Caco-2 (cell line): ENCODE results near the gene MAP2K5. TPM values are rescaled to one million over a fixed set of nuclear protein-coding genes. Genes with fewer than 3 reads are reported as not detected.

Experiments
- BruUV-seq: library from RNA; stranded (reverse); fragments of 400-500 nt; replicated peaks from 2 replicates; lab custom pipeline; 2021; lab: Mats Ljungman, UMichigan
- CTCF ChIA-PET: fragments of 300-600 bp; sonication (Branson Sonifier 250); formaldehyde crosslinking; loops from one replicate; lab custom pipeline; 2022; ENCODE audit warnings: antibody characterized with exemption; lab: Charles Lee
- POLR2A ChIA-PET: fragments of 300-600 bp; sonication (Branson Sonifier 250); formaldehyde crosslinking; loops from one replicate; lab custom pipeline; 2022; ENCODE audit warnings: antibody characterized with exemption; lab: Charles Lee
- DNase-seq, 2 experiments: peaks; one replicate each; pipeline versions ENCODE4 v3.0.0 to v3.0.0-alpha.2; 2020 to 2022
- H3K27me3 ChIP-seq: replicated peaks from 2 replicates; pipeline ENCODE4 v1.6.0; 2011; ENCODE audit warnings: low read length; ENCODE audit not compliant: control insufficient read depth, insufficient read depth
- H3K36me3 ChIP-seq: 2 replicates; pipeline ENCODE4 v1.5.1; 2011; ENCODE audit warnings: low read length; ENCODE audit not compliant: control insufficient read depth, insufficient read depth
- H3K4me1 ChIP-seq: fragments of 250-450 bp; sonication (Bioruptor Pico); 2 replicates; pipeline ENCODE4 v1.5.1; 2020; ENCODE audit warnings: mild to moderate bottlenecking
- H3K4me3 ChIP-seq: 2 replicates; pipeline ENCODE4 v1.5.1; 2011; ENCODE audit warnings: low read depth, mild to moderate bottlenecking, control low read depth, low read length
- H3K9me3 ChIP-seq: fragments of 250-450 bp; sonication (Bioruptor Pico); 2 replicates; pipeline ENCODE4 v1.5.1; 2020; ENCODE audit warnings: mild to moderate bottlenecking, moderate library complexity
- H3K27ac Mint-ChIP-seq: one replicate; pipeline ENCODE4 v1.8.0; 2022; ENCODE audit warnings: mixed read lengths; ENCODE audit not compliant: unreplicated experiment
- H3K27me3 Mint-ChIP-seq: one replicate; pipeline ENCODE4 v1.8.0; 2022; ENCODE audit warnings: mixed read lengths; ENCODE audit not compliant: insufficient read depth, unreplicated experiment
- H3K36me3 Mint-ChIP-seq: one replicate; pipeline ENCODE4 v1.8.0; 2022; ENCODE audit warnings: mild to moderate bottlenecking, mixed read lengths; ENCODE audit not compliant: insufficient read depth, unreplicated experiment
- H3K4me1 Mint-ChIP-seq: one replicate; pipeline ENCODE4 v1.8.0; 2022; ENCODE audit warnings: low read depth, mixed read lengths; ENCODE audit not compliant: unreplicated experiment
- H3K4me3 Mint-ChIP-seq: one replicate; pipeline ENCODE4 v1.8.0; 2022; ENCODE audit warnings: mild to moderate bottlenecking, moderate library complexity, mixed read lengths; ENCODE audit not compliant: unreplicated experiment
- H3K9me3 Mint-ChIP-seq: one replicate; pipeline ENCODE4 v1.8.0; 2022; ENCODE audit warnings: mixed read lengths; ENCODE audit not compliant: unreplicated experiment
- intact Hi-C: fragments of 100-400 bp; cut with micrococcal nuclease; formaldehyde crosslinking; loops from one replicate; pipeline ENCODE4 v1.10.0; 2022; ENCODE audit not compliant: unreplicated experiment
- total RNA-seq: library from RNA; stranded (reverse); gene quantifications from 2 replicates; pipeline ENCODE4 v1.2.3, GENCODE V29; 2022
- TF ChIP-seq, protein P1 (sequence below), 2 experiments: fragments of 200-600 bp in 1 of 2; IDR thresholded peaks; 1 replicate in 1 of 2; 2 replicates in 1 of 2; pipeline versions ENCODE4 v1.5.1 to v1.8.0; 2011 to 2022; ENCODE audit warnings: antibody characterized with exemption in 1 of 2, control low read depth in 1 of 2, inconsistent platforms in 1 of 2, low read depth in 1 of 2, low read length in 1 of 2, mild to moderate bottlenecking in 1 of 2, moderate library complexity in 1 of 2; ENCODE audit not compliant: insufficient read depth in 1 of 2, severe bottlenecking in 1 of 2, unreplicated experiment in 1 of 2

MAP2K5 gene
- total RNA-seq, 1 experiment from 2014 or later, result 12.2 TPM

DNA sequence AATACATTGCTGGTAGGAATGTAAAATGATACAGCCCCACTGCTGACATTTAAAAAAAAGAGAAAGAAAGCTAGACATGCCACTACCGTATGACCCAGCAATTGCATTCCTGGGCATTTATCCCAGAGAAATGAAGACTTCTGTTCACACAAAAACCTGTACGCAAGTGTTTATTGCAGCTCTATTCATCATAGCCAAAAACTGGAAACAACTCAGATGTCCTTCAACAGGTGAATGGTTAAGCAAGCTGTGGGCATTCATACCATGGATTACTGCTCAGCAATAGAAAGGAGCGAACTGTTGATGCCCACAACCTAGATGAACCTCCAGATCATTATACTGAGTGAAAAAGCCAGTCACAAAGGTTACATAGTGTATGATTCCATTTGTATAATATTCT lies 132.5 kb downstream of the MAP2K5 start:
- Histone ChIP-seq H3K36me3 (no peaks in the 10 kb centered on the region), H3K9me3 (0 out of 2 replicates have a peak, but pooled peaks cover 3% of the 10 kb centered on the region), H3K27me3 (no peaks in the 10 kb centered on the region), H3K4me3 (no peak overlapping the region), H3K4me1 (no peaks in the 10 kb centered on the region)
- Mint-ChIP-seq H3K9me3 (no peaks in the 10 kb centered on the region), H3K27ac (no peak overlapping the region), H3K27me3 (no peaks in the 10 kb centered on the region), H3K4me1 (no peaks in the 10 kb centered on the region), H3K4me3 (no peak overlapping the region), H3K36me3 (no peaks in the 10 kb centered on the region)
- CTCF ChIA-PET, result no interaction called here
- intact Hi-C loops, result no loop called here
- TF ChIP-seq, protein P1, sequence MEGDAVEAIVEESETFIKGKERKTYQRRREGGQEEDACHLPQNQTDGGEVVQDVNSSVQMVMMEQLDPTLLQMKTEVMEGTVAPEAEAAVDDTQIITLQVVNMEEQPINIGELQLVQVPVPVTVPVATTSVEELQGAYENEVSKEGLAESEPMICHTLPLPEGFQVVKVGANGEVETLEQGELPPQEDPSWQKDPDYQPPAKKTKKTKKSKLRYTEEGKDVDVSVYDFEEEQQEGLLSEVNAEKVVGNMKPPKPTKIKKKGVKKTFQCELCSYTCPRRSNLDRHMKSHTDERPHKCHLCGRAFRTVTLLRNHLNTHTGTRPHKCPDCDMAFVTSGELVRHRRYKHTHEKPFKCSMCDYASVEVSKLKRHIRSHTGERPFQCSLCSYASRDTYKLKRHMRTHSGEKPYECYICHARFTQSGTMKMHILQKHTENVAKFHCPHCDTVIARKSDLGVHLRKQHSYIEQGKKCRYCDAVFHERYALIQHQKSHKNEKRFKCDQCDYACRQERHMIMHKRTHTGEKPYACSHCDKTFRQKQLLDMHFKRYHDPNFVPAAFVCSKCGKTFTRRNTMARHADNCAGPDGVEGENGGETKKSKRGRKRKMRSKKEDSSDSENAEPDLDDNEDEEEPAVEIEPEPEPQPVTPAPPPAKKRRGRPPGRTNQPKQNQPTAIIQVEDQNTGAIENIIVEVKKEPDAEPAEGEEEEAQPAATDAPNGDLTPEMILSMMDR (IDR thresholded peaks at IDR 0.05; ENCODE audit: insufficient read depth in 1 of 2, low read depth in 1 of 2, low read length in 1 of 2, severe bottlenecking in 1 of 2, unreplicated experiment in 1 of 2), result no peak
- BruUV-seq, result no TSS peak
- POLR2A ChIA-PET, result no interaction called here
- DNase-seq, result no peak

DNA sequence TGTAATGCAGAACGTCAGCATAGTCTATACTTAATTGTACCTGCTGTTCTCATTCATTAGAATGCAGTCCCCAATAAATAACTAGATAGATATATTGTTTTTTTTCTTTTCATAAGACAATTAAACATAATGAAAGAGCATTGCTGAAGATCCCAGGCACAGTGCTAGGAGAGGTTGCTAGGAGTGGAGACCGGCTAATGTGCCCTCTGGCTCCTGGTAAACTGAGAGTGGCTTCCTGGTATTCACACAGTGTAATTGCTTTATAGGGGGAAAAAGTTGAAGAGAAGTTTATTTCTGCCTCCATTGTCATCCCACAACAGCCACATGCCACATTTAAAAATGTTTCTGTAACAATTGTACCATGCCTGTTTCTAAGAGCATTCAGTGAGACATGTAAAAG lies 135.6 kb downstream of the MAP2K5 start:
- Mint-ChIP-seq H3K27ac (no peak overlapping the region), H3K36me3 (no peaks in the 10 kb centered on the region), H3K27me3 (no peaks in the 10 kb centered on the region), H3K4me3 (no peak overlapping the region), H3K4me1 (no peaks in the 10 kb centered on the region), H3K9me3 (no peaks in the 10 kb centered on the region)
- TF ChIP-seq, protein P1 (IDR thresholded peaks at IDR 0.05; ENCODE audit: insufficient read depth in 1 of 2, low read depth in 1 of 2, low read length in 1 of 2, severe bottlenecking in 1 of 2, unreplicated experiment in 1 of 2), result no peak
- BruUV-seq, result no TSS peak
- intact Hi-C loops, result no loop called here
- Histone ChIP-seq H3K27me3 (no peaks in the 10 kb centered on the region), H3K36me3 (no peaks in the 10 kb centered on the region), H3K4me3 (no peak overlapping the region), H3K4me1 (no peaks in the 10 kb centered on the region), H3K9me3 (peaks cover 3% of the 10 kb centered on the region; the same call in 1 of the 2 replicates)
- POLR2A ChIA-PET, result no interaction called here
- CTCF ChIA-PET, result no interaction called here
- DNase-seq, result no peak

DNA sequence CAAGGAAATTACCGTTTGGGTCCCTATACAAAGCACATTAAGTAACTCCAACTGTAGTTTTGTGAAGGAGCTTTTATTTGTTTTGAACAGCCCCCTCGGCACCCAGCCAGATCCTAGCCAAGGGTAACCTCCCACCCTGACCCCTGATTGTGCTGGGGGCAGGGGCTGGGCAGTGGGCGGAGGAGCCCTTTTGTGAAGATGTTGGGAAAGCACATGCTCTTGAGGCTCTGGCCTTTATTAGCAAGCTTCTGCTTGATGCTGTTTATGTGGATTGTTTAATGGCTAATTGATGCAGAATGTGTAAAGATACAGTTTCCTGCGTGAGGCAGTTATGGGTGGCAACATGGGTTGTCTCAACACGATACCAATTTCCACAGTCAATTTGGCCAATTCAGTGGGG lies 136.5 kb downstream of the MAP2K5 start:
- H3K9me3 ChIP-seq, result no peaks in the 10 kb centered on the region; the same call in 1 of the 2 replicates
- no peaks in the 10 kb centered on the region for H3K36me3 Mint-ChIP-seq
- no TSS peak for BruUV-seq
- no peaks in the 10 kb centered on the region for H3K27me3 ChIP-seq
- peaks cover 2% of the 10 kb centered on the region for H3K9me3 Mint-ChIP-seq
- CTCF ChIA-PET, result no interaction called here
- TF ChIP-seq, protein P1 (IDR thresholded peaks at IDR 0.05; ENCODE audit: insufficient read depth in 1 of 2, low read depth in 1 of 2, low read length in 1 of 2, severe bottlenecking in 1 of 2, unreplicated experiment in 1 of 2), result no peak
- H3K4me1 Mint-ChIP-seq, result no peaks in the 10 kb centered on the region
- no peaks in the 10 kb centered on the region for H3K27me3 Mint-ChIP-seq
- H3K4me1 ChIP-seq, result no peaks in the 10 kb centered on the region
- DNase-seq, result no peak
- H3K36me3 ChIP-seq, result no peaks in the 10 kb centered on the region
- no peak overlapping the region for H3K27ac Mint-ChIP-seq
- H3K4me3 Mint-ChIP-seq, result no peak overlapping the region
- H3K4me3 ChIP-seq, result no peak overlapping the region
- intact Hi-C loops, result no loop called here
- POLR2A ChIA-PET, result no interaction called here
